Thyroid gland (tissue), 4 donors: ENCODE results near the gene TRIL.

Source experiments
- POLR2A ChIP-seq, 2 donors: fragments of 450-650 bp; IDR thresholded peaks; one replicate each; pipeline ENCODE4 v1.6.1; 2017; ENCODE audit warnings: antibody characterized with exemption in 2 of 2, mild to moderate bottlenecking in 2 of 2, moderate library complexity in 1 of 2
- TF ChIP-seq, protein P1 (sequence below), 6 experiments: fragments of 200-600 bp in 3 of 6; fragments of 450-650 bp in 3 of 6; sonication (generic) in 3 of 6; IDR thresholded peaks; one replicate each; pipeline ENCODE4 v1.5.1; 2016 to 2019; ENCODE audit warnings: antibody characterized with exemption in 6 of 6, mild to moderate bottlenecking in 2 of 6, inconsistent platforms in 1 of 6, moderate library complexity in 1 of 6

DNA sequence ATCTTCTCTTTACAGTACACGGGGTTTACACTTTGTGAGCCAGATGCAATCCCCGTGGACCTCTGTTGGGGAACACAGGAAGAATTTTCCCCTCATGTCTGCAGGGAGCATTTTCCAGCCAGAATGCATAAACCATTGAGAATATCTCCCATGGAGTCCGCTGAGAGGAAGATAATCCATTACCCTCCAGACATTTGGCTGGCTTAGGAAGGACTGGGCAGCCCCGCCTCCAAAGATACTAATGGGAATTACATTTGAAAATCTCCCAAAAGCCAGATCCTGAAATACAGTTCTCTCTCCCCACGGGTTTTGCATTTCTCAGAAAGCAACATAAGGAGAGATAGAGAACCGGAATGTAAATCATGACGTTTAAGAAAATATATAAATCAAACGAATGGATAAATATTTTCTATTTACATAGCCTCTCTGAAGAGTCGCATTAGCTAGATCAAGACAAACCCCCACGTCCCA lies 53.5 kb downstream of the TRIL start:
- TF ChIP-seq, protein P1, sequence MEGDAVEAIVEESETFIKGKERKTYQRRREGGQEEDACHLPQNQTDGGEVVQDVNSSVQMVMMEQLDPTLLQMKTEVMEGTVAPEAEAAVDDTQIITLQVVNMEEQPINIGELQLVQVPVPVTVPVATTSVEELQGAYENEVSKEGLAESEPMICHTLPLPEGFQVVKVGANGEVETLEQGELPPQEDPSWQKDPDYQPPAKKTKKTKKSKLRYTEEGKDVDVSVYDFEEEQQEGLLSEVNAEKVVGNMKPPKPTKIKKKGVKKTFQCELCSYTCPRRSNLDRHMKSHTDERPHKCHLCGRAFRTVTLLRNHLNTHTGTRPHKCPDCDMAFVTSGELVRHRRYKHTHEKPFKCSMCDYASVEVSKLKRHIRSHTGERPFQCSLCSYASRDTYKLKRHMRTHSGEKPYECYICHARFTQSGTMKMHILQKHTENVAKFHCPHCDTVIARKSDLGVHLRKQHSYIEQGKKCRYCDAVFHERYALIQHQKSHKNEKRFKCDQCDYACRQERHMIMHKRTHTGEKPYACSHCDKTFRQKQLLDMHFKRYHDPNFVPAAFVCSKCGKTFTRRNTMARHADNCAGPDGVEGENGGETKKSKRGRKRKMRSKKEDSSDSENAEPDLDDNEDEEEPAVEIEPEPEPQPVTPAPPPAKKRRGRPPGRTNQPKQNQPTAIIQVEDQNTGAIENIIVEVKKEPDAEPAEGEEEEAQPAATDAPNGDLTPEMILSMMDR (IDR thresholded peaks at IDR 0.05), result no peak
- TF ChIP-seq POLR2A (IDR thresholded peaks at IDR 0.05), result no peak
